Psoas muscle (tissue), 8 donors: Measurements from ENCODE around the gene IQCB1. TPM values are rescaled to one million over a fixed set of nuclear protein-coding genes. Genes with fewer than 3 reads are reported as not detected.

Experiments used
- ATAC-seq, 4 donors: fragments of 200-7000 bp; cut with Tn5 transposase; one replicate each; pipeline ENCODE4 v1.9.1; 2020; ENCODE audit warnings: moderate library complexity in 3 of 4, mild to moderate bottlenecking in 2 of 4
- DNase-seq, 2 donors: peaks; one replicate each; pipeline ENCODE4 v3.0.0-alpha.2; 2020
- H3K27ac ChIP-seq: fragments of 200-600 bp; one replicate; pipeline ENCODE4 v1.8.0; 2022
- H3K27me3 ChIP-seq, 3 donors: fragments of 200-600 bp in 1 of 3; one replicate each; pipeline versions ENCODE4 v1.6.1 to v1.8.0; 2013 to 2022; ENCODE audit warnings: low read length in 2 of 3, mild to moderate bottlenecking in 2 of 3, moderate library complexity in 1 of 3; ENCODE audit not compliant: insufficient read depth in 3 of 3
- H3K36me3 ChIP-seq, 2 donors: fragments of 200-600 bp in 1 of 2; one replicate each; pipeline versions ENCODE4 v1.6.1 to v1.8.0; 2013 to 2022; ENCODE audit warnings: low read depth in 1 of 2, mild to moderate bottlenecking in 1 of 2, moderate library complexity in 1 of 2; ENCODE audit not compliant: insufficient read depth in 1 of 2
- H3K4me1 ChIP-seq: fragments of 200-600 bp; one replicate; pipeline ENCODE4 v1.8.0; 2022
- H3K4me3 ChIP-seq: fragments of 200-600 bp; one replicate; pipeline ENCODE4 v1.8.0; 2022; ENCODE audit warnings: mild to moderate bottlenecking
- H3K9me3 ChIP-seq: fragments of 200-600 bp; one replicate; pipeline ENCODE4 v1.8.0; 2022
- CTCF ChIP-seq: fragments of 200-600 bp; IDR thresholded peaks from one replicate; pipeline ENCODE4 v1.8.0; 2022; ENCODE audit warnings: antibody characterized with exemption
- WGBS, 3 donors: extraction: QIAGEN DNeasy Blood & Tissue Kit; methylation state at CpG; one replicate each; pipeline versions ENCODE4 v1.1.6 to v1.1.7; 2013; 5-methylcytosine and 5-hydroxymethylcytosine counted together
- intact Hi-C, 2 donors: fragments of 100-400 bp; cut with DNase I; formaldehyde crosslinking; loops; one replicate each; pipeline versions ENCODE4 v1.11.0 to v1.14.2; 2022
- polyA plus RNA-seq, 3 donors: library from polyadenylated mRNA; stranded (reverse); fragments of 200-250 nt; gene quantifications; one replicate each; pipeline ENCODE4 v1.2.3, GENCODE V29; 2013
- total RNA-seq, 4 donors: library from RNA; stranded (reverse); fragmentation: NEBNext Ultra II Directional in 2 of 4; extraction: Animal tissue kit (Norgen Biotek cat#: 25700) in 2 of 4; gene quantifications; one replicate each; pipeline versions ENCODE4 v1.2.1 to v1.2.4, GENCODE V29; 2021 to 2023
- donor health status: healthy with polysubstance abuse.
- donor health status: DM: no; HTN: no; CAD: no; lungs with moderate emphysema.
- donor health status: Bipolar disorder and iron deficiency.
- donor health status: healthy.
- donor health status: DM: yes; HTN: yes; CAD: no.
- donor health status: DM: no; HTN: no; CAD: no.
- donor health status: DM: no; HTN: no; CAD: no.
- donor health status: DM: yes; HTN: yes; CAD: no.

Gene IQCB1
- total and polyA plus RNA-seq, 7 donors: 5.7 to 10.1 (median 6.9) TPM

DNA sequence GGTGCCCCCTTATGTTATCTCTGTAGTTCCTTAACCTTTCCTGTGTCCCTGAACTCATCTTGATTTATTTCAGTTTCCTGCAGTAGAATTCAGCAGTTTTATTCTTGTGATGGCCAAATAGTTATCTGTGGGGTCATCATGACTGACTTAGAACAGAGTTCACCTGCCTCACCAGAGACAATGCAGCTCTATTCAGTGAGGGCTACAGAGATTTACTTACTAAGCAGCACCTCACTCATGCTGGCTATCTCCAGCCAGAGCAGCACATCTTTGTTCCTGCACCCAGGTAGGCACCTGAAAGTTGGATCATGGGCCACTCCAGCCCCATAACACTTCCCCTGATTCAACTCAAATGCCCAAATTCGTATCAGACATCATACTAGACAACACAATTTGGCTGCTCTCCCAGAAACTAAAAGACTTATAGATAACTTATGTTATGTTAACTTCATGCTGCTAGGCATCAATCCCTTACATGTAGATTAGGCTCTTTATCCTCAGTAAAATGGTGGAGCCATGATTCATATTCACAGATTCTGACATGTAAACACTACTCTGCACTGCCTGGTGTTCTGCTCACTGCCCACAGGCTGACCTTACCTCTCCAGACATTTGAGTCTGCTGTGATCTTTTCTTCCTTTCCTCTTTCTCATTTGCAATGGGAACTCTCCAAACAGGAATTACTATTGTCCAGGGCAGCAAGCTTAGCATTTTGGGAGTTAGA is 76.0 kb downstream of the IQCB1 start:
- H3K4me1 ChIP-seq: no peaks in the 10 kb centered on the region
- 52 to 66% (median 56%) methylated on average over 1 of the region's 1 CpG for WGBS, 3 donors
- DNase-seq (no peak), ATAC-seq (no peak)
- intact Hi-C loops: no loop called here
- H3K4me3 ChIP-seq: no peak overlapping the region
- H3K36me3 ChIP-seq: no peaks in the 10 kb centered on the region
- no peaks in the 10 kb centered on the region for H3K27me3 ChIP-seq
- no peak for TF ChIP-seq CTCF
- no peak overlapping the region for H3K27ac ChIP-seq
- no peaks in the 10 kb centered on the region for H3K9me3 ChIP-seq

GRCh38 chr3:121757812-121758545 is 76.9 kb downstream of the IQCB1 start:
- no peaks in the 10 kb centered on the region for H3K36me3 ChIP-seq
- no peaks in the 10 kb centered on the region for H3K27me3 ChIP-seq
- DNase-seq: no peak
- H3K4me3 ChIP-seq: no peak overlapping the region
- 59 to 70% (median 61%) methylated on average over 15 of the region's 15 CpGs for WGBS, 3 donors
- intact Hi-C loops: no loop called here
- H3K9me3 ChIP-seq: no peaks in the 10 kb centered on the region
- no peak for TF ChIP-seq CTCF
- no peak overlapping the region for H3K27ac ChIP-seq
- no peaks in the 10 kb centered on the region for H3K4me1 ChIP-seq
- no peak for ATAC-seq

DNA sequence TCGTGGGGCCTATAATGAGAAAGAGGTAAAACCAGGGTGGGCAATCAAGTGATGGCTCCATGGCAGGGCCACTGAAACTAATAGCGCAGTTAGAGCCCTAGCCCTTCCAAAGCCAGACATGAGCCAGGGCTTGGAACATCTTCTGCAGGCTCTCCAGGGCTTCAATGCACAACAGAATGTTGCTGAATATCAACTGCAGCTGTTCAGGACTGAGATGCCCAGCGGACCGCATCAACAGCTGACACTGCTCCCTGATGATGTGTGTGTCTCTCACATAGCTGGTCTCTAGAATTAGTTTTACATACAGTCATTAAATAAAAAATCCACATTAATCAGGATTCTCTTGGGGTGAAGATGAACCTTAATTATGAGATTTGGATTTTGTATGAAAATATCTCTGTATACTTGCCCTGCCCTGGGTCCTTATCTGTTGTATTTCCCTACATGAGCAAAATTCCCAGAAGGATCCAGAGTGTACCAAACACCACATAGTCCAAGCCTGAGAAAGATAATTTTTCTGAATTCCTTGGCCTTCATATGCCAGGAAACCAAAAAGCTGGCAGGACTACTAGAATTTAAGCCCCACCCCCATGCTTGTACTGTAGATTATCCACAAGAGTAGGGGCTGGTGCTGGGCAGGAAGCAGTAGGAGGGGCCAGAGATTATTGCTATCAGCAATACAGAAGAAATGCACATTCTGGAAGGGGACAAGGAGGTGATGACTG is 77.6 kb downstream of the IQCB1 start:
- WGBS, 3 donors: 33 to 38% (median 36%) methylated on average over 4 of the region's 4 CpGs
- no peak for TF ChIP-seq CTCF
- DNase-seq (no peak), ATAC-seq (no peak)
- no peak overlapping the region for H3K4me3 ChIP-seq
- no peaks in the 10 kb centered on the region for H3K27me3 ChIP-seq
- H3K9me3 ChIP-seq: no peaks in the 10 kb centered on the region
- no peak overlapping the region for H3K27ac ChIP-seq
- intact Hi-C loops: no loop called here
- H3K36me3 ChIP-seq: no peaks in the 10 kb centered on the region
- no peaks in the 10 kb centered on the region for H3K4me1 ChIP-seq

- Histone ChIP-seq H3K27me3 (no peaks in the 10 kb centered on the region), H3K4me3 (no peak overlapping the region), H3K9me3 (no peaks in the 10 kb centered on the region), H3K36me3 (no peaks in the 10 kb centered on the region), H3K4me1 (peaks cover 15% of the 10 kb centered on the region), H3K27ac (no peak overlapping the region)
- no peak for TF ChIP-seq CTCF
- DNase-seq (no peak), ATAC-seq (no peak)
- 20 to 29% (median 26%) methylated on average over 1 of the region's 1 CpG for WGBS, 3 donors
- intact Hi-C loops: loop anchor here in 1 of 2 donors (5.0 kb wide), 1 partner anchor 80 kb away; no protein-coding TSS in a partner anchor
Observed at GRCh38 chr3:121752772-121753171, 82.1 kb downstream of the IQCB1 start.
